ENCODE results near the gene PCYT2.

The PCYT2 gene

GRCh38 chr17:81877569-81877968 is 33.6 kb downstream of the PCYT2 start:
- no peak overlapping the region for H3K27ac ChIP-seq
- TF ChIP-seq ZFX (IDR thresholded peaks at IDR 0.05), result no peak
- TF ChIP-seq, protein P1, sequence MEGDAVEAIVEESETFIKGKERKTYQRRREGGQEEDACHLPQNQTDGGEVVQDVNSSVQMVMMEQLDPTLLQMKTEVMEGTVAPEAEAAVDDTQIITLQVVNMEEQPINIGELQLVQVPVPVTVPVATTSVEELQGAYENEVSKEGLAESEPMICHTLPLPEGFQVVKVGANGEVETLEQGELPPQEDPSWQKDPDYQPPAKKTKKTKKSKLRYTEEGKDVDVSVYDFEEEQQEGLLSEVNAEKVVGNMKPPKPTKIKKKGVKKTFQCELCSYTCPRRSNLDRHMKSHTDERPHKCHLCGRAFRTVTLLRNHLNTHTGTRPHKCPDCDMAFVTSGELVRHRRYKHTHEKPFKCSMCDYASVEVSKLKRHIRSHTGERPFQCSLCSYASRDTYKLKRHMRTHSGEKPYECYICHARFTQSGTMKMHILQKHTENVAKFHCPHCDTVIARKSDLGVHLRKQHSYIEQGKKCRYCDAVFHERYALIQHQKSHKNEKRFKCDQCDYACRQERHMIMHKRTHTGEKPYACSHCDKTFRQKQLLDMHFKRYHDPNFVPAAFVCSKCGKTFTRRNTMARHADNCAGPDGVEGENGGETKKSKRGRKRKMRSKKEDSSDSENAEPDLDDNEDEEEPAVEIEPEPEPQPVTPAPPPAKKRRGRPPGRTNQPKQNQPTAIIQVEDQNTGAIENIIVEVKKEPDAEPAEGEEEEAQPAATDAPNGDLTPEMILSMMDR (conservative IDR thresholded peaks at IDR 0.05), result no peak

DNA sequence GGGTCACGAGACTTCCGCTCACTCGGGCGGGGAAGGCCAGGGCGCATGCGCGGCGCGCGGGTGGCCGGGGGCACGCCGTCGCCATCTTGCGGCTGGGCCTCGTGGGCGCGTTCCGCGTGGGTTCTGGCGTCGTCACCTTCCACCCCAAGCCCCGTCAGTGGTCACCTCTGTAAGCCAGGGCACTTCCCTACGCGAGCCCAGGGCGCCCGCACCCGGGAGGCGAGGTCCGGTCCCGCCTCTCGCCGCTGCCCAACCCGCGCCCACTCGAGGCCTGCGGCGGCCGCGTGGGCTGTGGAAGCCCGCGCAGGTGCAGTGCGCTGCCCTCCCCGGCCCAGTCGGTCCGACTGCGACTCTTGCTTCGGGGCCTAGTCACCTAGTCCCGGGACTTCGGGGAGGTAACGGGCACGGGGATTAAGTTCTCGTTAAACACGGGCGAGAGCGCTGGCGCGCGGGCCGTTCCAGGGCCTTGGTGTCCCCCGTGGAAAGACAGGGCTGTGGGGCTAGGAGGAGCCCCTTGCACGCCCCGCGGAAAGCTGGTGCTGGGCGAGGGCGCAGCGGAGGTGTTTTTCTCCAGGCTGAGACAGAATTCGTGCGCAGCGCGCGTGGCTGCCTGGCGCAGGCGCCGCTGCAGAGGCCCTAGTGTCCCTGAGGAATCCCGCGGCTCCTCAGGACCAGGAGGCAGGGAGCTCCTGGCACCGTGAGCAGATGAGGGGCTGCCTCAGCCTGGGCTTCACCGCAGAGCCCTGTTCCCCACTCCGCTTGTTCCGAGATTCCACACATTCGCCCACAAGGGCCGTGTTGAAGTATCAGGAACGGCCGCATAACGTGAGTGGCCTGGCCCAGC is 39.6 kb downstream of the PCYT2 start:
- H3K27ac ChIP-seq, result peak overlapping the region; percentile 100
- TF ChIP-seq, protein P1 (conservative IDR thresholded peaks at IDR 0.05), result no peak
- TF ChIP-seq ZFX (IDR thresholded peaks at IDR 0.05), result peak; percentile 96

DNA sequence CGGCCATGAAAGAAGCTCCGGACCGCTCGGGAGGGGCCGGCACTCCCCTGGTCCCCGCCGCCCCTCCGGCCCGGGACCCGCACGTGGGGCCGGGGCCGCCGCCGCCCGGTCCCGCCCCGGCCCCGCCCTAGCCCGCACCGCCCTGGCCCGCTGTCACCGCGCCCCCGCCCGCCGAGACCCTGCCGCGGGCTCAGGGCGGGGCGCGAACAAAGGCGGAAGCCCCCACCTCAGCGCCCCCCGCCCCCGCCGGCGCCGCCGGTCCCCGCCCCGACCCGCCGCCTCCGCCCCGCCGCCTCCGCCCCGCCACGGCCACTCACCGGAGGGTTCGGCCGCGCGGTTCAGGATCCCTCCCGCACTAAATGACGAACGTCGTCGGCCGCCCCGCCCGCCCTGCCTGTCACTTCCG is 40.2 kb downstream of the PCYT2 start, which contains the start of gene ARHGDIA:
TSS of gene ARHGDIA (minus strand) at position 357 of the 406 bp plus-strand sequence. CDS start 1,407 bp downstream, outside the sequence.
- TF ChIP-seq ZFX (IDR thresholded peaks at IDR 0.05), result no peak
- TF ChIP-seq, protein P1 (conservative IDR thresholded peaks at IDR 0.05), result no peak
- H3K27ac ChIP-seq, result peak within 1 kb of the TSS; percentile 100

- H3K27ac ChIP-seq, result peak overlapping the region; percentile 100
- TF ChIP-seq, protein P1 (conservative IDR thresholded peaks at IDR 0.05), result no peak
- TF ChIP-seq ZFX (IDR thresholded peaks at IDR 0.05), result peak; percentile 89
Measured at GRCh38 chr17:81870131-81870980, 40.8 kb downstream of the PCYT2 start.

DNA sequence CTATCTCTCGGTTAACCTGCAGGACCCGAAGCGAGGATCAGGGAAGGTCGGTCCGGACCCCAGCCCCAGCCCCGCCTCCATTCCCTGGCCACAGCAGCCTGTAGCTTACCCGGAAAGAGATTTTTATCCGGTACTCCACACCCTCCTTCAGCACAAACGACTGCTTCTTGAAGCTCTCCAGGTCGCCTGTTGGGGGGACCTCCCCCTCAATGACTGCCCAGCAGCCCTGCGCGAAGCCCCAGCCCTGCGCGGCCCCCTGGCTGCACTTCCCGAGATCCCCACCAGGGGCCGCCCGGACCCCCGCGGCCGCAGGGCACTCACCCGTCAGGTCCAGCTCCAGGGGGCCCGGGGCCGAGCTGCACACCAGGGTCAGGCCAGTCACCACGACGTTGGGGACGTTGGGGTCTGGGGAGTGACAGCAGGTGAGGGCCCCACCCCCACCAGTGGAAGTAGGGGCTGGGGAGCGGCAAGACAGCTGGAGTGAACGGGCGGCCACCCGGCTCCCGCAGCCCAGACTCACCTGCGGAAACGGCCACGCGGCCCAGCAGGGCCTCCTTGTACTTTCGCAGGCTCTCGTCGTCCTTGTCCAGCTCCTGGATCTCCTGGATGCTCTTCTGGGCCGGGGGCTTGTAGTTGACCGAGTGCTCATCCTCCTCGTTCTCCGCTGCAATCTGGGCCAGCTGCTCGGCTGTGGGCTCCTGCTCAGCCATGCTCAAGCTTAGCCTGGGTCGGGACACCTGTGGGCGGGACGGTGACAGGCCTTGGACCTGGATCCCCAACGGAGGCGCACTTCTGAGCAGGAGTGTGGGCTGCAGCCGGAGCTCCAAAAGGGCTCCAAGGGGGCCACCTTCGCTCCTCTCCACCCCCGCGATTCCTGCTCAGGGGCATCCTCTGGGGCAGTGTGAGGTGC is 41.7 kb downstream of the PCYT2 start:
- TF ChIP-seq, protein P1 (conservative IDR thresholded peaks at IDR 0.05), result peak; percentile 87
- peak; percentile 4; the same call in 1 of the 2 replicates for TF ChIP-seq ZFX (IDR thresholded peaks at IDR 0.05)
- peak overlapping the region; percentile 100 for H3K27ac ChIP-seq

DNA sequence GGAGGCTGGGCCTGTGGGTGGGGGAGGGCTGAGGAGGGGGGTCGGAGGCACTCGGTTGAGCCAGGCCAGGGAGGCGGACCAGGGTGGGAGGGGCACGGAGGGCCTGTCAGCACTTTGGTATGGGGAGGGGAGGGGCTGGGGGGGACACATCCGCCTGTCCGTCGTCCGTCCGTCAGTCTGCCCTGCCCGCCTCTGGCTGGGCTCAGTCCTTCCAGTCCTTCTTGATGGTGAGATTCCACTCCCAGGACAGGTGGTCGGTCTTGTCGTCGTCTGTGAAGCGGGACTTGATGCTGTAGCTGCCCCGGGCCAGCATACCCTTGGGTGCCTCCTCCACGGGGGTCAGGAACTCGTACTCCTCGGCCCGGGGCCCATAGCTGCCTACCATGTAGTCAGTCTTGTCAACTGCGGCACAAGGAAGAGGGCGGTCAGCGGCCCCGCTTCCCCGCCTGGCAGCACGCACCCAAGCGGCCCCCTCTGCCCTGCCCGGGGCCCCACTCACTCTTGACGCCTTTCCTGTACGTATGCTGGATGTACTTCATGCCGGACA is 42.5 kb downstream of the PCYT2 start:
- TF ChIP-seq ZFX (IDR thresholded peaks at IDR 0.05), result no peak
- TF ChIP-seq, protein P1 (conservative IDR thresholded peaks at IDR 0.05), result no peak
- H3K27ac ChIP-seq, result peak overlapping the region; percentile 100
